DND-41 (cell line): ENCODE measurements around the gene EMB.

Experiments
- EZH2 ChIP-seq: IDR thresholded peaks from 3 replicates; pipeline ENCODE4 v1.6.1; 2012; ENCODE audit warnings: borderline replicate concordance, low read depth, mild to moderate bottlenecking, moderate library complexity, low read length, inconsistent platforms; ENCODE audit not compliant: severe bottlenecking
- TF ChIP-seq, protein P1 (sequence below): IDR thresholded peaks from 2 replicates; pipeline ENCODE4 v1.5.1; 2012; ENCODE audit warnings: borderline replicate concordance, low read length, moderate library complexity, mild to moderate bottlenecking; ENCODE audit not compliant: poor library complexity, severe bottlenecking; ENCODE audit errors: extremely low read depth

GRCh38 chr5:50365426-50366251, 75.4 kb downstream of the EMB start:
- TF ChIP-seq, protein P1, sequence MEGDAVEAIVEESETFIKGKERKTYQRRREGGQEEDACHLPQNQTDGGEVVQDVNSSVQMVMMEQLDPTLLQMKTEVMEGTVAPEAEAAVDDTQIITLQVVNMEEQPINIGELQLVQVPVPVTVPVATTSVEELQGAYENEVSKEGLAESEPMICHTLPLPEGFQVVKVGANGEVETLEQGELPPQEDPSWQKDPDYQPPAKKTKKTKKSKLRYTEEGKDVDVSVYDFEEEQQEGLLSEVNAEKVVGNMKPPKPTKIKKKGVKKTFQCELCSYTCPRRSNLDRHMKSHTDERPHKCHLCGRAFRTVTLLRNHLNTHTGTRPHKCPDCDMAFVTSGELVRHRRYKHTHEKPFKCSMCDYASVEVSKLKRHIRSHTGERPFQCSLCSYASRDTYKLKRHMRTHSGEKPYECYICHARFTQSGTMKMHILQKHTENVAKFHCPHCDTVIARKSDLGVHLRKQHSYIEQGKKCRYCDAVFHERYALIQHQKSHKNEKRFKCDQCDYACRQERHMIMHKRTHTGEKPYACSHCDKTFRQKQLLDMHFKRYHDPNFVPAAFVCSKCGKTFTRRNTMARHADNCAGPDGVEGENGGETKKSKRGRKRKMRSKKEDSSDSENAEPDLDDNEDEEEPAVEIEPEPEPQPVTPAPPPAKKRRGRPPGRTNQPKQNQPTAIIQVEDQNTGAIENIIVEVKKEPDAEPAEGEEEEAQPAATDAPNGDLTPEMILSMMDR: no peak
- no peak for TF ChIP-seq EZH2
